Measurements from ENCODE around the gene PDSS2. TPM values are rescaled to one million over a fixed set of nuclear protein-coding genes. Genes with fewer than 3 reads are reported as not detected.

Gene PDSS2
- total RNA-seq, 1 donor from 2014 or later: 13.0 TPM

GRCh38 chr6:107246972-107247615 lies 212.3 kb downstream of the PDSS2 start:
- Mint-ChIP-seq H3K36me3 (ENCODE audit: low read depth) (no peaks in the 10 kb centered on the region), H3K4me1 (ENCODE audit: low read depth) (no peaks in the 10 kb centered on the region), H3K27me3 (ENCODE audit: low read depth) (no peaks in the 10 kb centered on the region), H3K27ac (no peak overlapping the region), H3K4me3 (ENCODE audit: low read depth) (no peak overlapping the region), H3K9me3 (no peaks in the 10 kb centered on the region)
- no peak for DNase-seq (ENCODE audit: low spot score)
- intact Hi-C loops (cut with micrococcal nuclease): no loop called here

- no peaks in the 10 kb centered on the region for H3K4me1 Mint-ChIP-seq (ENCODE audit: low read depth)
- no peaks in the 10 kb centered on the region for H3K9me3 Mint-ChIP-seq
- H3K27ac Mint-ChIP-seq: no peak overlapping the region
- H3K4me3 Mint-ChIP-seq (ENCODE audit: low read depth): no peak overlapping the region
- H3K27me3 Mint-ChIP-seq (ENCODE audit: low read depth): no peaks in the 10 kb centered on the region
- no peaks in the 10 kb centered on the region for H3K36me3 Mint-ChIP-seq (ENCODE audit: low read depth)
- DNase-seq (ENCODE audit: low spot score): no peak
- intact Hi-C loops (cut with micrococcal nuclease): no loop called here
Measured at GRCh38 chr6:107246249-107246971, 213.0 kb downstream of the PDSS2 start.

GRCh38 chr6:107244742-107245480 lies 214.5 kb downstream of the PDSS2 start:
- no peaks in the 10 kb centered on the region for H3K36me3 Mint-ChIP-seq (ENCODE audit: low read depth)
- no peak overlapping the region for H3K27ac Mint-ChIP-seq
- H3K27me3 Mint-ChIP-seq (ENCODE audit: low read depth): no peaks in the 10 kb centered on the region
- H3K9me3 Mint-ChIP-seq: no peaks in the 10 kb centered on the region
- H3K4me1 Mint-ChIP-seq (ENCODE audit: low read depth): no peaks in the 10 kb centered on the region
- intact Hi-C loops (cut with micrococcal nuclease): no loop called here
- no peak for DNase-seq (ENCODE audit: low spot score)
- no peak overlapping the region for H3K4me3 Mint-ChIP-seq (ENCODE audit: low read depth)

- Mint-ChIP-seq H3K4me3 (ENCODE audit: low read depth) (no peak overlapping the region), H3K27me3 (ENCODE audit: low read depth) (no peaks in the 10 kb centered on the region), H3K27ac (no peak overlapping the region), H3K9me3 (no peaks in the 10 kb centered on the region), H3K4me1 (ENCODE audit: low read depth) (no peaks in the 10 kb centered on the region), H3K36me3 (ENCODE audit: low read depth) (no peaks in the 10 kb centered on the region)
- DNase-seq (ENCODE audit: low spot score): no peak
- intact Hi-C loops (cut with micrococcal nuclease): no loop called here
Measured at GRCh38 chr6:107244082-107244741, 215.2 kb downstream of the PDSS2 start.

DNA sequence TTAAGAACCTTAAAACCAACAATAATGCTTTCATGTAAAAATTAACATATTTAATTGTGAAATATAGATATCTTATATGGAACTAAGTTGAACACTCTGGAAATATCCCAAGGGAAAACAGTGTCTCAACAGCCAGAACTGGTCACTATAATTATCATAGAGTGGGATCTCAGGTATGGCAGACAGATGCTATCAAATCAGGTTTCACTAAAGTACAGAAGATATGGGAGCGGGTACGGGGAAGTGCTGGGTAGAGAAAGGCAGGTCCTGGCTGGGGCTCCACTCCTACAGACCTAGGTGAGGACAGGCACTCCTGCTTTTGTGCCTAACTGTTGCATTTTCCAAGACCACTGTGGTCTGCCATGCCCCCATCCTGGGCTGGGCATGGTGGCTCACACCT lies 215.9 kb downstream of the PDSS2 start:
- Mint-ChIP-seq H3K36me3 (ENCODE audit: low read depth) (no peaks in the 10 kb centered on the region), H3K9me3 (no peaks in the 10 kb centered on the region), H3K27me3 (ENCODE audit: low read depth) (no peaks in the 10 kb centered on the region), H3K27ac (no peak overlapping the region), H3K4me3 (ENCODE audit: low read depth) (no peak overlapping the region), H3K4me1 (ENCODE audit: low read depth) (no peaks in the 10 kb centered on the region)
- DNase-seq (ENCODE audit: low spot score): no peak
- intact Hi-C loops (cut with micrococcal nuclease): no loop called here

GRCh38 chr6:107237992-107238660 lies 221.2 kb downstream of the PDSS2 start:
- H3K36me3 Mint-ChIP-seq (ENCODE audit: low read depth): peaks cover 15% of the 10 kb centered on the region
- DNase-seq (ENCODE audit: low spot score): no peak

GRCh38 chr6:107235511-107235910 lies 223.9 kb downstream of the PDSS2 start:
- intact Hi-C loops (cut with micrococcal nuclease): no loop called here
- H3K36me3 Mint-ChIP-seq (ENCODE audit: low read depth): peaks cover 15% of the 10 kb centered on the region

More at GRCh38 chr6:107237992-107238660, 221.2 kb downstream of the PDSS2 start:
- H3K27ac Mint-ChIP-seq: no peak overlapping the region
- no peak overlapping the region for H3K4me3 Mint-ChIP-seq (ENCODE audit: low read depth)
- no peaks in the 10 kb centered on the region for H3K27me3 Mint-ChIP-seq (ENCODE audit: low read depth)
- H3K4me1 Mint-ChIP-seq (ENCODE audit: low read depth): no peaks in the 10 kb centered on the region
- peaks cover 11% of the 10 kb centered on the region for H3K9me3 Mint-ChIP-seq
- intact Hi-C loops (cut with micrococcal nuclease): no loop called here

GRCh38 chr6:107235007-107235406 lies 224.4 kb downstream of the PDSS2 start:
- Mint-ChIP-seq H3K4me1 (ENCODE audit: low read depth) (no peaks in the 10 kb centered on the region), H3K4me3 (ENCODE audit: low read depth) (no peak overlapping the region), H3K9me3 (peaks cover 11% of the 10 kb centered on the region), H3K27ac (no peak overlapping the region), H3K27me3 (ENCODE audit: low read depth) (no peaks in the 10 kb centered on the region), H3K36me3 (ENCODE audit: low read depth) (peaks cover 15% of the 10 kb centered on the region)
- no peak for DNase-seq (ENCODE audit: low spot score)
- intact Hi-C loops (cut with micrococcal nuclease): no loop called here

More at GRCh38 chr6:107235511-107235910, 223.9 kb downstream of the PDSS2 start:
- Mint-ChIP-seq H3K4me3 (ENCODE audit: low read depth) (no peak overlapping the region), H3K9me3 (peaks cover 11% of the 10 kb centered on the region), H3K27me3 (ENCODE audit: low read depth) (no peaks in the 10 kb centered on the region), H3K4me1 (ENCODE audit: low read depth) (no peaks in the 10 kb centered on the region), H3K27ac (no peak overlapping the region)
- DNase-seq (ENCODE audit: low spot score): no peak

DNA sequence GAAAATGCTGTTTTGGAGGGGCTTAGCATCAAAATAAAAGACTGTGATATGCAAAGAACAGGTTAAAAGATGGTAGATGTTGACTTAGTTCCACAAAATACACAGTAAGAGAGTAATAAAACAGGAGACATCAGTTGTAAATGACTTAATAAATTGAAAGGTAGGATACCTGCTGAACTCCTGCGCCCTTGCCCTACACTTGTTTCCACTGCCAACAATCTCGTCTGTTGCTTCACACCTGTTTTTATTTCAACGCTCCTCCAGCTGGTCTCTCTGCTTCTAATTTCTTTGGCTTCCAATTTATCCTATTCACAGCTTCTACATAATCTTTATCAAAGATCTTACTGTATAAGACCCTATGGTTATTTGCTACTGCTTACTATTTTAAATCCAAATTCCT lies 228.1 kb downstream of the PDSS2 start:
- intact Hi-C loops (cut with micrococcal nuclease): no loop called here
- Mint-ChIP-seq H3K9me3 (peaks cover 8% of the 10 kb centered on the region), H3K27me3 (ENCODE audit: low read depth) (no peaks in the 10 kb centered on the region), H3K4me3 (ENCODE audit: low read depth) (no peak overlapping the region), H3K36me3 (ENCODE audit: low read depth) (peaks cover 12% of the 10 kb centered on the region), H3K4me1 (ENCODE audit: low read depth) (peaks cover 2% of the 10 kb centered on the region), H3K27ac (no peak overlapping the region)
- no peak for DNase-seq (ENCODE audit: low spot score)

- Mint-ChIP-seq H3K36me3 (ENCODE audit: low read depth) (peaks cover 5% of the 10 kb centered on the region), H3K4me1 (ENCODE audit: low read depth) (peaks cover 2% of the 10 kb centered on the region)
Measured at GRCh38 chr6:107230448-107230847, 228.9 kb downstream of the PDSS2 start.

DNA sequence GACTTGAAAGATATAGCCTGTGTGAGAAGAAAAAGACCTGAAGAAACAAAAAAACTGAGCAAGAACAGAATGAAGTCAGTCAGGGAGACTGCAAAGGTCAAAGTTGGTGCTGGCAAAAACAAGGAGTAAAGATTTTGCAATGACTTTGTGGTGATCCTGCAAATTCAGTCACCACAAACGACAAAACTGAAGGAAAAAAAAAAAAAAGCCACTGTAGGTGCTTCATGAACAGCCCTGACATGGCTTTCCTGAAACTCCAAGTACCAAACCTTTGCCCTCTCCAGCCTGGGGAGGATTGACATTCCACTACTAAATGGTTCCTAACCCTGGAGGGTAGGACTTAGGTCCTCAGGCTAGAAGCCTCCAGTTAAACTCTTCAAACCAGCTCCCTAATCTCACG lies 229.3 kb downstream of the PDSS2 start:
- Mint-ChIP-seq H3K27me3 (ENCODE audit: low read depth) (no peaks in the 10 kb centered on the region), H3K4me1 (ENCODE audit: low read depth) (peaks cover 2% of the 10 kb centered on the region), H3K36me3 (ENCODE audit: low read depth) (peaks cover 3% of the 10 kb centered on the region)

More at GRCh38 chr6:107230448-107230847, 228.9 kb downstream of the PDSS2 start:
- DNase-seq (ENCODE audit: low spot score): no peak
- Mint-ChIP-seq H3K9me3 (peaks cover 2% of the 10 kb centered on the region), H3K27me3 (ENCODE audit: low read depth) (no peaks in the 10 kb centered on the region), H3K4me3 (ENCODE audit: low read depth) (no peak overlapping the region), H3K27ac (no peak overlapping the region)
- intact Hi-C loops (cut with micrococcal nuclease): no loop called here

DNA sequence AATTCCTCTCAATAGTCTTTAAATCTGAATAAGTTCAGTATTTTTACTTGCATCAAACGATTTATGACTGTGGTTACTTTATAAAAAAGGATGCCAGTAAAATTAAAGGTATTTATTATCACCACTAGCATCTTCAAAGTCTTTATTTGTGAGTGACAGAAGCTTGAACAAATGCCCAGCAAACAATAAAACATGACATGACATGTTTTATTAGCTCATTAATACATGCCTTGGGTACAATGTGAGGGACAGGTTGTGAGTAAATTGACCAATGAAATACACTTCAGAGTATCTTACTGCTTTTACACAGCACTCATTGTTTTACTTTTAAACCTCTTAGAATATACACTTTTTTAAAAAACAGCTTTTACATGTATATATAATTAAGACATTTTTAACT lies 230.6 kb downstream of the PDSS2 start:
- Mint-ChIP-seq H3K4me3 (ENCODE audit: low read depth) (no peak overlapping the region), H3K4me1 (ENCODE audit: low read depth) (peaks cover 2% of the 10 kb centered on the region), H3K9me3 (no peaks in the 10 kb centered on the region), H3K36me3 (ENCODE audit: low read depth) (peaks cover 3% of the 10 kb centered on the region), H3K27ac (no peak overlapping the region), H3K27me3 (ENCODE audit: low read depth) (no peaks in the 10 kb centered on the region)
- intact Hi-C loops (cut with micrococcal nuclease): no loop called here
- no peak for DNase-seq (ENCODE audit: low spot score)

More for the DNA sequence above, 229.3 kb downstream of the PDSS2 start:
- no peak overlapping the region for H3K27ac Mint-ChIP-seq
- no peak for DNase-seq (ENCODE audit: low spot score)
- intact Hi-C loops (cut with micrococcal nuclease): no loop called here
- H3K9me3 Mint-ChIP-seq: no peaks in the 10 kb centered on the region
- H3K4me3 Mint-ChIP-seq (ENCODE audit: low read depth): no peak overlapping the region

Measured in activated T-helper 2 cell treated with anti-CD3 and anti-CD28 coated beads, Interferon-gamma antibody, Interleukin-2, Interleukin-4, amounts not matched to agents 10 μg/mL and 5 μg/mL and 100 μg/mL, durations not matched to agents 14 hours and 24 hours and 36 hours (primary cell).